NCI-H2196 (cell line): Measurements from ENCODE around the gene LRRC26.
"Not testable (repeated sequence)": the region's sequence is repeated elsewhere in the genome, so short reads cannot be mapped to it uniquely, and the experiment has no call there.

Experiments used
- DNase-seq: peaks from one replicate; lab custom pipeline; 2025; ENCODE audit not compliant: unreplicated experiment; lab: John Stamatoyannopoulos, UW

The LRRC26 gene

GRCh38 chr9:137139468-137140150 lies 30.2 kb downstream of the LRRC26 start:
- DNase-seq = no peak

- DNase-seq = no peak
Measured at GRCh38 chr9:137138722-137139467, 31.0 kb downstream of the LRRC26 start, which contains the start of gene GRIN1. GRIN1 (plus strand) TSS chr9:137139154; CDS start chr9:137139487, 333 bp downstream.

- peak; percentile 40 for DNase-seq
Measured at GRCh38 chr9:137138058-137138721, 31.7 kb downstream of the LRRC26 start.

- no peak for DNase-seq
Measured at GRCh38 chr9:137136881-137137607, 32.8 kb downstream of the LRRC26 start.

- no peak for DNase-seq
Measured at GRCh38 chr9:137136261-137136880, 33.5 kb downstream of the LRRC26 start.

- not testable (repeated sequence) for DNase-seq
Measured at GRCh38 chr9:137135154-137135553, 34.7 kb downstream of the LRRC26 start.

- no peak for DNase-seq
Measured at GRCh38 chr9:137134191-137134590, 35.7 kb downstream of the LRRC26 start.

GRCh38 chr9:137130176-137130755 lies 39.6 kb downstream of the LRRC26 start:
- no peak for DNase-seq

GRCh38 chr9:137129456-137130175 lies 40.2 kb downstream of the LRRC26 start:
- peak; percentile 97 for DNase-seq

GRCh38 chr9:137128862-137129455 lies 40.9 kb downstream of the LRRC26 start:
- no peak for DNase-seq

- no peak for DNase-seq
Measured at GRCh38 chr9:137128158-137128861, 41.5 kb downstream of the LRRC26 start.

GRCh38 chr9:137127301-137128157 lies 42.3 kb downstream of the LRRC26 start:
- DNase-seq = no peak

- DNase-seq = no peak
Measured at GRCh38 chr9:137126786-137127185, 43.1 kb downstream of the LRRC26 start.

- DNase-seq = not testable (repeated sequence)
Measured at GRCh38 chr9:137123952-137124462, 45.8 kb downstream of the LRRC26 start.

GRCh38 chr9:137123468-137123837 lies 46.4 kb downstream of the LRRC26 start:
- no peak for DNase-seq

GRCh38 chr9:137122796-137123467 lies 46.9 kb downstream of the LRRC26 start:
- DNase-seq = not testable (repeated sequence)
